Cerebellar cortex (tissue), 1 donor: ENCODE results near the gene RALGAPB.
"Not testable (repeated sequence)": the region's sequence is repeated elsewhere in the genome, so short reads cannot be mapped to it uniquely, and the experiment has no call there.

Experiments used
- DNase-seq: peaks from one replicate; pipeline ENCODE4 v3.0.0-alpha.2; 2015; ENCODE audit warnings: low spot score

RALGAPB gene

DNA sequence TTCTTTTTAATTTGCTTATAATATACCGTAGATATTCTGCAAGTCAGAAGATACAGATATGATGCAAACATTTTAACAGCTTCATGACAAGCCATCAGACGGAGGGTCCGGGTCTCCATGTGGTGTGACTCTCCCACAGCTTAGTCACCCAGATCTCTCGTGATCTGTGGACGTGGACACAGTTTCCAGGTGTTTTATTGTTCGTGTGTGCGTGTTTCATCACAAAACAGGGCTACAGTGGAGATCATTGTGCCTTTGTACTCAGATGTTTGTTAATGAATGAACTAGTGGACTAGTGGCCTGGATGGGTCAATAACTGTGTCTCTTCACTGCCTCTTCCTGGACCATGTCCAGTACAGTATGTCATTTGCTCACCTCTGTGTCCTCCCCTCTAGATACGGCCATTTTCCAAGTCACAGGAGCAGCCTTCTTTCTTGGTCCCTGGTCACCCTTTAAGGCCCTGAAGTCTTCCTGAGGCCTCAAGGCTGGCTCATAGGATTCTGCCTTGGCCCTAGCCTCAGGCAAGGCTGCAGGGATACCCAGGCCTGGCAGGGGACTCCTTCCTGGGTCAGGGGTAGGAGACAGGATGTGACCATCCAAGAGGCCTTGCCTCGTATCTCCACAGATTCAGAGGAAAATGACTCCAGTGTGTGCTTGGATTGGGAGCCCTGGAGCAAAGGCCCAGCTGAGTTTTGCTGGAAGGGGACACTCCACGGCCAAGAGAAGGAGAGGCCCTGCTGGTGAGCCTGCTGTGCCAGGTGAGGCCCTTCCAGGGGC is 112.9 kb downstream of the RALGAPB start:
- no peak for DNase-seq

DNA sequence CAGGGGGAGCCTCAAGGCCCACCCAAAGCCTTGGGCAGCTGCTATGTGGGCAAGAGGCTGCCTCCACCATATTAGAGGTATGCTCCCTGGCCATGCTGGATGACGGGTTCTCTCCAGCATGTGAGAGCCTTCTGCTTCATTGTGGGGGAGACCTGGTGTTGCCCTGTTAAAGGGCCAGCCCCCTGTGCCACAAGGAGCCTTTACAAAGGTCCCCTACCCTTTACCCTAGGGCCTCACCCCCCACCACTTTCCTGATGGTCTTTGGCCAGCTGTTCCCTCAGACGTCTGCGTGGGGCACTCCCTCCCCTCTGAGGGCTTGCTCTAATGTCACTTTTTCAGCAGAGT is 113.5 kb downstream of the RALGAPB start:
- no peak for DNase-seq

DNA sequence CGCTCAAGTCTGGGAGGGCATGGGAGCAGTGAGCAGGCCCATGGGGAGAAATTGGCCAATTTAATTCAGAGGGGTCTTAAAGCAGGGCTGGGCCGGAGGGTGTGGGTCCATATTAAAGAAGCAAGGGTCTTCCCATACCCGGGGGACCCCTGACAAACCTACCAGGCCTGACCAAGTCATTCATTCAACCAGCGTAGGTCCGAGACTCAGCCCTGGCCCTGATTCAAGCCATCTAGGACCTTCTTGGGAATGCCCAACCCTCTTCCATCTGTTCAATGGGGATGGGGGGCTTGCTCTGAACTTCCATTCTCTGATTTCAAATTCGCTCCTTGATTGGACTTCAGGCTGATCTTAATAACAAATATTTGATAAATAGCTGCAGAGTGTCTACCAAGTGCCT is 115.7 kb downstream of the RALGAPB start:
- DNase-seq = no peak

DNA sequence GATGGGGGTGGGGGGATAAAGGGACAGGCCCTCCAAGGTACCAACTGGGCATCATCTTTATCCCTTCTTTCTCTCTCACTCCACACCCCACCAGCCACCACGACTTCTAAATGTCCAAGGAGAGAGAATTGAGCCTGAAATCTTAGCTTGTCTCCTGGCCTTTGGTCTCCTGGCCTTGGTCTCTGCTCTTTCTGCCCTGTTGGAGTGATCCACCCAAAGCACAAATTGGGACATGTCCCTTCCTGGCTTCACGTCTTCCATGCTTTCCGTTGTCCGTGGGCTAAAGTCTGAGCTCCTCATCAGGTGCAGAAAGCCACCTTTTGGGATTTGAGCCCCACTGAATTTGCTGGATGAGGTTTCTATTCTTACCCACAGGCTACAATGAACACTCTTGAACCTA is 116.7 kb downstream of the RALGAPB start:
- no peak for DNase-seq

DNA sequence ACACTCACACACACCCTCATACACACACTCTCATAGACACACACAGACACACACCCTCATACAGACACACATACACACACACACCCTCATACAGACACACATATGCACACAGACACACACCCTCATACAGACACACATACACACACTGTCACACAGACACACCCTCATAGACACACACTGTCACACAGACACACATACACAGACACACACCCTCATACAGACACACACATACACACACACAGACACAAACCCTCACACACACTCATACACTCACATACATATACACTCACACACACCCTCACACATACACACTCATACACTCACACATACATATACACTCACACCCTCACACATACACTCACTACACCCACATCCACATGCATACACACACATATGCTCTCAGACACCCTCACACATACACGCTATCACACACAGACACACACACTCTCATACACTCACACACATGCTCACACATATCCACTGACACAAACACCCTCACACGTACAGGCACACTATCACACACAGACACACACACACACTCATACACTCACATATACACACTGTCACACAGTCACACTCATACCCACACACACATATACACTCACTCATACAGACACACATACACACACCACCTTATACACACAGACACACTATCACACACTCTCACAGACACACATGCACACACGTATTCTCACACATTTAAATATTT is 117.5 kb downstream of the RALGAPB start:
- DNase-seq = no peak

- no peak for DNase-seq
These were observed 118.2 kb downstream of the RALGAPB start for GRCh38 chr20:38590676-38591473.

- DNase-seq = no peak
These were observed 119.1 kb downstream of the RALGAPB start for GRCh38 chr20:38591474-38592410.

DNA sequence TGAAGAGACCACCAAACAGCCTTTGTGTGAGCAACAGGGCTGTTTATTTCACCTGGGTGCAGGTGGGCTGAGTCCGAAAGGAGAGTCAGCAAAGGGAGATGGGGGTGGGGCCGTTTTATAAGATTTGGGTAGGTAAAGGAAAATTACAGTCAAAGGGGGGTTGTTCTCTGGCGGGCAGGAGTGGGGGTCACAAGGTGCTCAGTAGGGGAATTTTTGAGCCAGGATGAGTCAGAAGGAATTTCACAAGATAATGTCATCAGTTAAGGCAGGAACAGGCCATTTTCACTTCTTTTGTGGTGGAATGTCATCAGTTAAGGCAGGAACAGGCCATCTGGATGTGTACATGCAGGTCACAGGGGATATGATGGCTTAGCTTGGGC is 119.8 kb downstream of the RALGAPB start:
- not testable (repeated sequence) for DNase-seq

GRCh38 chr20:38594281-38594680 is 121.6 kb downstream of the RALGAPB start:
- DNase-seq = not testable (repeated sequence)

DNA sequence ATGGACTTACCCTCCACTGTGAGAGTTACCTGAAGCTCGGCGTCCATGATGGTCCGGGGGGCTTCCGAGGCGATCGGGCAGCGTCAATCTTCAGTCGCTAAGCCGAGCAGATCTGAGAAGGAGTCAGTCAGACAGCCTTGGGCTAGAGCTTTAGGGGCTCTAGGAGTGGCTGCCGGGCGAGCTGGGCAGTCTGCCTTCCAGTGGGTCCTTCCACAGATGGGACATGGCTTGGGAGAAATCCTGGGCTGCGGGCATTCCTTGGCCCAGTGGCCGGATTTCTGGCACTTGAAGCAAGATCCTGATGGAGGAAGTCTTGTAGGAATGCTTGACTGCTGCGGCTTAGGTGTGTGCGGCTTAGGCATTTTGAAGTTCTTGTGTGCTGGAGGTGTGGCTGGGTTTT is 123.2 kb downstream of the RALGAPB start:
- DNase-seq = not testable (repeated sequence)

GRCh38 chr20:38599410-38599882 is 126.8 kb downstream of the RALGAPB start:
- DNase-seq = no peak

GRCh38 chr20:38600057-38600456 is 127.4 kb downstream of the RALGAPB start:
- DNase-seq = no peak

DNA sequence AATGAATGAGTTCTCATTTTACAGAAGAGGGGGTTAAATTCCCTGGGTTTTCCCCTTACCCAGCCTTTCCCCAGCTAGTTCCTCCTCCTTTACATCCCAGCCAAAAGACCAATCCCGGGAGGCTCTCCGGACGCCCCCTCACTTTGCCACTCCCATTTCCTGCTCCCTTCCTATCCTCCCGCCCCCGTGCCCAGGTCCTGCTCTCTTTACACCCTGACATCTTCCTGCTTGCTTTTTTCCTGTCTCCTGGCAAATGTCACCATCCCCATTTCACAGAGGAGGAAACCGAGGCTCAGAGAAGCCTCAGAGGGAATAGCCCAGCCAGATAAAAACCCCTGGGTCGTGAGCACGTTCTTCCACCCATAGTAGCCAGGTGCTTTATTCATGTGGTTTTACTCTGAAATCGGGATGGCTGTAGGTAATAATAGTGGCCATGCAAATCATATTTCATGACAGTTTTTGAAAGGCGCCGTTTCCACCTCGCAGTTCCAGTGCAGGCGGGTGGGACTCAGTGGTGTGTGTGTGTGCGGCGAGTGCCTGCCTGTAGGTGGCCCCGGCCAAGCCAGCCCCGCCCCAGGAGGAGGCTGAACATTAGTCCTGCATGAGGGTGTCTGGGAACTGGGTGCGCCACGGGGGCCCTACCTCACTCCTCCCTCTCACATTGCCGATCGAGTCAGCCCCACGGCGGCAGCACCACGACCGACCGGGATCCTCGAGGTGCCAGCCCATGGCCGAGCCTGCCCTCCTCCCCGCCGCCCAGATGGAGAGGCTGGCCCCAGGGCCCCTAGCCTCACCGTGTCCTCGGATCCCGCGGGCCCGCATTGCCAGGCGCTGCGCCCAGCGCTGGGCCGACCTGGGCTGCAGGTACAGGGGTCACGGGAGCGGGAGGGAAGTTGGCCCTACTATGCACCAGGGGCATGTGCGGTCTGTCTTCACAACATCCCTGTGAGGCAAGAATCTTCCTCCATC is 128.9 kb downstream of the RALGAPB start, which contains the start of gene ARHGAP40:
TSS of gene ARHGAP40 (plus strand) at position 594 of the 969 bp plus-strand sequence.
- DNase-seq = no peak

- no peak for DNase-seq
These were observed 129.5 kb downstream of the RALGAPB start for GRCh38 chr20:38602185-38602581.

DNA sequence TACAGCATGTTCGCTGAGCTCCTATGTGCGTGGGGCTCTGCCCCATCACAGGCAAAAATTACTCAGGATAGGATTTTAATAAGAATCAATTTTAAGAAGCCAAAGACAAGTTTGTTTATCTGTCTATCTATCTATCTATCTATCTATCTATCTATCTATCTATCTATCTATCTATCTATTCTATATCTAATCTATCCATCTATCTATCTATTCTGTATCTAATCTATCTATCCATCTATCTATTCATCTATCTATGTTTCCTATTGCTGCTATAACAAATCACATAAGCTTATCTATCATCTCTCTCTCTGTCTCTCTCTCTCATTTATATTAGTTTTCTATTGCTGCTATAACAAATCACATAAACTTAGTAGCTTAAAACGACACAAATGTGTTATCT is 130.6 kb downstream of the RALGAPB start:
- DNase-seq = no peak

DNA sequence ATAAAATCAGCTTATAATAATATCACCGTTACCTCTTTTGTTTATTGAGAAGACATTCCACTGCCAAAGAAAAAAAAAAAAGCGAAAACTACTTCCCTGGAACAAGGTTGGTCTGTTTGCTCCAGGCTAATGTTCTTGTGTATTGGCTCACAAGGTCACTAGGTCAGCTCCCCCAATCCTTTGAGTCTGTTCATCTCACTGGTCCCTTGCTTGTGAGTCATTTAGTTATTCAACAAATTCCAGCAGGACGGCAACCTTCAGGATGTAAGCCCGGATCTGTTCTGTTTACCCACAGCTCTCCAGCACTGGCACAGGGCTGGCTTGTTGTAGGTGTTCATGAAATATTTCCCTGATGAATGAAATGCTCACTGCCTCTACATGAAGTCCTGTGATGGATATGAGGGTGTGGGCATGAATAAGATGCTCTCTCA is 132.2 kb downstream of the RALGAPB start:
- no peak for DNase-seq

DNA sequence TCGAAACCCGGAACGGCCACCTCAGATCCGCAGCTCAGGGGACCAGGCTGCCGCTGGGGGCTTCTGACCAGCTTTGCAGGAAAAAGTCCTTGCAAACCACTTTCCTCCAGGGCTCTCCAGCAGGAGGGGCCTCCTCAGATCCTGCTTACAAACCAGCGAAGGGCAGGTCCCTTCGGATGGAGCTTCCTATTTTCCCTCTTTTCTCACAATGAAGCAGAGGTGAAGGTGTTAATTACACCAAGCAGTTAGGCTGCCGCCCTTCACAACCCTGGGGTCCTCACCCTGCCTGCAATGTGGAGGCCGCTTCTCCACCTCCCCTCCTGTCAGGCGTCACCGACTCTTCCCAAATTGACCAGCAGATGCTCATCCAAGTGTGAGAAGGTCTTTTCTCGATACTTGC is 134.7 kb downstream of the RALGAPB start:
- DNase-seq = no peak

DNA sequence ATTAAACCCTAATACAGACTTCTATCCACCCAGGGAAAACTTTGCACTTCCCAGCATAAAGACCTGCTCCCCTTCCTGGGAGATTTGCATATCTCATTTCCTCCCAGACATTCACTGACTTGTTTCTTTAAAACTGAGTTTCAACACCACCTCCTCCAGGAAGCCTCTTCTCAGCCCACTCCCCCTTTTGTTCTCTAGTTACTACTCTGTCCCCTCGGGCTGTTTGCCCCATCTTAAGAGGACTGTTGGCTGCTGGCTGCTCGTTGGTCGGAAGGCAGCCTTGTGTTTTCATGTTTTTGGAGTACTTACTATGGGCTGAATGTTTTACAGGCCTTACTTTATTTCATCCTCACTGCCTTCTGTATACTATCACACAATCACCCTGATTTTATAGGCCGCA is 135.5 kb downstream of the RALGAPB start:
- no peak for DNase-seq

- DNase-seq = no peak
These were observed 137.2 kb downstream of the RALGAPB start for GRCh38 chr20:38609815-38610214.

DNA sequence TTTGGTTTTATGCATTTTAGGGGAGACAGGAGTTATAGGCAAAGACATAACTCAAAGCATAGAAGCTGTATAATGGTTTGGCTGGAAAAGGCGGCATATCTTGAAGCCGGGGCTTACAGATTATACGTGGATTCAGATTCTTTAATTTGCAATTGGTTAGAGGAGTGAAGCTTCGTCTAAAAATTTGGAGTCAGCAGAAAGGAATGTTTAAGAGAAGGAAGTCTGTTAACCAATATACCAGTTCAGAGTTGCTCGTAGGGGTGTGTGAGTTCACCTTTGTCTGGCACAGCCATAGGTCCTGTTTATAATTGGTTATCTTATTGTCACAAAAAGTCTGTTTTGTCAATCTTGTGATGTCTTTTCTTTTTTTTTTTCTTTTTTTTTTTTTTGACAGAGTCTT is 137.9 kb downstream of the RALGAPB start:
- DNase-seq = no peak
